Breast epithelium (tissue), 4 donors: Measurements from ENCODE around the gene PDGFC. TPM values are rescaled to one million over a fixed set of nuclear protein-coding genes. Genes with fewer than 3 reads are reported as not detected.
A peak's percentile ranks its signal among the peaks of the same experiment; 100 is the strongest.

Source experiments
- DNase-seq, 2 donors: peaks; one replicate each; pipeline ENCODE4 v3.0.0-alpha.2; 2019; ENCODE audit warnings: low spot score in 2 of 2
- H3K27ac ChIP-seq, 2 donors: fragments of 200-600 bp; sonication (generic) in 1 of 2; one replicate each; pipeline ENCODE4 v1.5.1; 2016 to 2019; ENCODE audit warnings: mild to moderate bottlenecking in 1 of 2
- H3K27me3 ChIP-seq, 2 donors: fragments of 200-600 bp; sonication (generic) in 1 of 2; one replicate each; pipeline versions ENCODE4 v1.5.1 to v1.6.0; 2017 to 2019; ENCODE audit warnings: control low read depth in 1 of 2, mild to moderate bottlenecking in 1 of 2
- H3K36me3 ChIP-seq: fragments of 200-600 bp; one replicate; pipeline ENCODE4 v1.5.1; 2019
- H3K4me1 ChIP-seq, 2 donors: fragments of 200-600 bp; sonication (generic); one replicate each; pipeline ENCODE4 v1.5.1; 2016 to 2019; ENCODE audit warnings: control low read depth in 1 of 2
- H3K4me3 ChIP-seq, 3 donors: fragments of 200-600 bp; sonication (generic); 1 replicate in 2 of 3; 2 replicates in 1 of 3; pipeline ENCODE4 v1.5.1; 2016 to 2019; ENCODE audit warnings: mild to moderate bottlenecking in 3 of 3, moderate library complexity in 2 of 3
- H3K9me3 ChIP-seq, 2 donors: fragments of 200-600 bp; sonication (generic) in 1 of 2; one replicate each; pipeline ENCODE4 v1.5.1; 2016 to 2019; ENCODE audit warnings: control low read depth in 1 of 2
- POLR2A ChIP-seq: fragments of 450-650 bp; IDR thresholded peaks from one replicate; pipeline ENCODE4 v1.6.1; 2016; ENCODE audit warnings: antibody characterized with exemption, mild to moderate bottlenecking, moderate library complexity
- POLR2AphosphoS5 ChIP-seq, 3 donors: sonication (generic); formaldehyde crosslinking; IDR thresholded peaks; one replicate each; pipeline ENCODE4 v1.6.1; 2017; ENCODE audit warnings: antibody characterized with exemption in 3 of 3
- intact Hi-C: fragments of 100-400 bp; cut with DNase I; formaldehyde crosslinking; loops from one replicate; pipeline ENCODE4 v1.15.1; 2023; ENCODE audit warnings: low total_unique reads
- total RNA-seq, 3 donors: library from RNA; depleted of rRNA; stranded (reverse); fragments of >200 nt; gene quantifications; one replicate each; pipeline ENCODE4 v1.1.0, GENCODE V29; 2016
- TF ChIP-seq, protein P1 (sequence below), 3 donors: fragments of 450-650 bp; IDR thresholded peaks; one replicate each; pipeline ENCODE4 v1.5.1; 2016 to 2017; ENCODE audit warnings: antibody characterized with exemption in 3 of 3, mild to moderate bottlenecking in 3 of 3, moderate library complexity in 3 of 3

The PDGFC gene
- total RNA-seq, 3 donors from 2014 or later: 32.4 to 59.7 (median 54.4) TPM

- intact Hi-C loops: loop anchor here (10.0 kb wide), 1 partner anchor 1370 kb away; no protein-coding TSS in a partner anchor
- Histone ChIP-seq H3K36me3 (no peaks in the 10 kb centered on the region), H3K27me3 (no peaks in the 10 kb centered on the region), H3K9me3 (no peaks in the 10 kb centered on the region), H3K27ac (no peak overlapping the region), H3K4me1 (no peaks in the 10 kb centered on the region), H3K4me3 (no peak overlapping the region)
- TF ChIP-seq POLR2A (no peak), POLR2AphosphoS5 (IDR thresholded peaks at IDR 0.05) (no peak)
- TF ChIP-seq, protein P1, sequence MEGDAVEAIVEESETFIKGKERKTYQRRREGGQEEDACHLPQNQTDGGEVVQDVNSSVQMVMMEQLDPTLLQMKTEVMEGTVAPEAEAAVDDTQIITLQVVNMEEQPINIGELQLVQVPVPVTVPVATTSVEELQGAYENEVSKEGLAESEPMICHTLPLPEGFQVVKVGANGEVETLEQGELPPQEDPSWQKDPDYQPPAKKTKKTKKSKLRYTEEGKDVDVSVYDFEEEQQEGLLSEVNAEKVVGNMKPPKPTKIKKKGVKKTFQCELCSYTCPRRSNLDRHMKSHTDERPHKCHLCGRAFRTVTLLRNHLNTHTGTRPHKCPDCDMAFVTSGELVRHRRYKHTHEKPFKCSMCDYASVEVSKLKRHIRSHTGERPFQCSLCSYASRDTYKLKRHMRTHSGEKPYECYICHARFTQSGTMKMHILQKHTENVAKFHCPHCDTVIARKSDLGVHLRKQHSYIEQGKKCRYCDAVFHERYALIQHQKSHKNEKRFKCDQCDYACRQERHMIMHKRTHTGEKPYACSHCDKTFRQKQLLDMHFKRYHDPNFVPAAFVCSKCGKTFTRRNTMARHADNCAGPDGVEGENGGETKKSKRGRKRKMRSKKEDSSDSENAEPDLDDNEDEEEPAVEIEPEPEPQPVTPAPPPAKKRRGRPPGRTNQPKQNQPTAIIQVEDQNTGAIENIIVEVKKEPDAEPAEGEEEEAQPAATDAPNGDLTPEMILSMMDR (IDR thresholded peaks at IDR 0.05): no peak
- no peak for DNase-seq
Measured at GRCh38 chr4:156794863-156795262, 176.7 kb downstream of the PDGFC start.

DNA sequence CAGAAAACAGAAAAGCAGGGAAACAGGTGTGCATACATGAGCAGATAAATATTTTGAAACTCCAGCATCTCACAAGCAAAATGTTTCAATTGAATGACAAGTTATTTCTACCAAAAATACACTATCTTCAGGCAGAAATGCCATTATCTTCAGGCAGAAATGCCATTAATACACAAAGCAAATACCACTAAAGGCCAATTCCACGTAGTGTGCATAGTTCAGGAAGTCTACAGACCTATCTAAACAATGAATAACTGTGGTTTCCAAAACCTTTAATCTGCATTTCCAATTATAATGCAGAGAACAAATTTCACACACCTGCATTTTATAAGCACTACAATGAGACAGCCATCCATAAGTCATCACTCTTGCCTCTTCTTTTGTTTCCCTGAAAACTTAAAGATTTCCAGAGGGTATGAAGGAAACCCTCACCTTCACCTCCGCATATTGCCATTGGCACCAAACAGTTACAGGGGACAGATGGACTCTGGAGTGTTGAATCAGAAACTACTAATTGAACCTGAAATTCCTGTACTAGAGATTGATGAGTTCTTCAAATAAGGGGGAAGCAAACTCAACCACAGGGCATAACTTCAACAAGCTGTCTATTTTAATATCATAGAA, 179.0 kb downstream of the PDGFC start:
- Histone ChIP-seq H3K36me3 (no peaks in the 10 kb centered on the region), H3K9me3 (no peaks in the 10 kb centered on the region), H3K4me1 (no peaks in the 10 kb centered on the region), H3K27ac (no peak overlapping the region), H3K27me3 (no peaks in the 10 kb centered on the region), H3K4me3 (no peak overlapping the region)
- intact Hi-C loops: loop anchor here (10.0 kb wide), 1 partner anchor 1372 kb away; no protein-coding TSS in a partner anchor
- TF ChIP-seq POLR2AphosphoS5 (IDR thresholded peaks at IDR 0.05) (no peak), POLR2A (no peak)
- TF ChIP-seq, protein P1 (IDR thresholded peaks at IDR 0.05): no peak
- DNase-seq: no peak

DNA sequence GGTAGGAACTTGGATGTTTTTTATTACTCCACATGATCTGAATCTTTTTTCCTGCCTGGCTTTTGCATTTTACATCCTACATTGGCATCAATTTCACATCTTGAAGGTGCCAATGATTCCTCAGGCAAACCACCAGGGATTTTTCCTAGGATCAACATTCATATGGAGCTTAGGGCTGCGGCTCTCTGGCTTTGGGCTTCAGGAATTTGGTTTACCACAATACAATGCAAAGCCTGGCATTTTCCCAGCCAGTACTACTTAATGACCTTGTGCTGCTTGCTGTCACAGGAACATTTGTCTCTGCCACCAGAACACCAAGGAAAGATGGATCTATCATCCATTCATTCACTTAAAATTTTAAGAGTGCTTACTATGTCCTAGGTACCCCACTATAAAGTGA, 180.7 kb downstream of the PDGFC start:
- no peaks in the 10 kb centered on the region for H3K9me3 ChIP-seq

GRCh38 chr4:156788782-156789181, 182.8 kb downstream of the PDGFC start:
- Histone ChIP-seq H3K4me1 (no peaks in the 10 kb centered on the region), H3K36me3 (no peaks in the 10 kb centered on the region), H3K27me3 (no peaks in the 10 kb centered on the region), H3K4me3 (no peak overlapping the region), H3K27ac (no peak overlapping the region), H3K9me3 (no peaks in the 10 kb centered on the region)
- TF ChIP-seq, protein P1 (IDR thresholded peaks at IDR 0.05): no peak
- TF ChIP-seq POLR2A: no peak
- TF ChIP-seq POLR2AphosphoS5 (IDR thresholded peaks at IDR 0.05): no peak
- no peak for DNase-seq
- intact Hi-C loops: no loop called here

More for the DNA sequence above, 180.7 kb downstream of the PDGFC start:
- Histone ChIP-seq H3K27ac (no peak overlapping the region), H3K4me1 (no peaks in the 10 kb centered on the region), H3K27me3 (no peaks in the 10 kb centered on the region), H3K36me3 (no peaks in the 10 kb centered on the region), H3K4me3 (no peak overlapping the region)
- TF ChIP-seq POLR2A (no peak), POLR2AphosphoS5 (IDR thresholded peaks at IDR 0.05) (no peak)
- TF ChIP-seq, protein P1 (IDR thresholded peaks at IDR 0.05): no peak
- peak in 1 of 2 donors; percentile 41 for DNase-seq
- intact Hi-C loops: loop anchor here (10.0 kb wide), 1 partner anchor 1374 kb away; no protein-coding TSS in a partner anchor

DNA sequence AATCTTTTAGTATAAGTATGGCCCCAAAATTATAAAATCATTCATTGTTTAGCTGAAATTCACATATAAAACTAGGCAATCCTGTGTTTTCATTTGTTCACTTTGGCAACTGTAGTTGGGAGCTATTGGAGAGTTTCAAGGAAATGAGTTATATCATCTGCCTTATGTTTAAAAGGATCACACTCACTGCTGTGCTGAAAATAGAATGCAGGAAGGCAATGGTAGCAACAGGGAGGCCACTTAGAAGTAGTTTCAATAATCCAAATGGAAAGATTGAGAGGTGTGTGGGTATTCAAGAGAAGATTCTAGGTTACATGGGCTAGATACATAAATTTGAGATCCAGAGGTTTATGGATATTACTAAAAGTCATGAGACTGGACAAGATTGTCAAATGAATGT, 184.9 kb downstream of the PDGFC start:
- H3K27me3 ChIP-seq: no peaks in the 10 kb centered on the region
- H3K36me3 ChIP-seq: no peaks in the 10 kb centered on the region
- H3K4me1 ChIP-seq: no peaks in the 10 kb centered on the region
- no peak overlapping the region for H3K4me3 ChIP-seq
- DNase-seq: no peak
- H3K27ac ChIP-seq: no peak overlapping the region
- no peaks in the 10 kb centered on the region for H3K9me3 ChIP-seq
- TF ChIP-seq POLR2AphosphoS5 (IDR thresholded peaks at IDR 0.05) (no peak), POLR2A (no peak)
- TF ChIP-seq, protein P1 (IDR thresholded peaks at IDR 0.05): no peak
- intact Hi-C loops: no loop called here
